Keratinocyte (primary cell): ENCODE data around the gene PITPNC1. TPM values are rescaled to one million over a fixed set of nuclear protein-coding genes. Genes with fewer than 3 reads are reported as not detected.

Source experiments
- DNase-seq: peaks from one replicate; pipeline ENCODE4 v3.0.0-alpha.2; 2011; ENCODE audit warnings: low read depth, missing footprints, low spot score
- FAIRE-seq: peaks from 2 replicates; lab custom pipeline; 2011; peaks lifted over from hg19 to GRCh38; lab: Jason Lieb, UNC
- H2AFZ ChIP-seq: 2 replicates; pipeline ENCODE4 v1.6.0; 2012; ENCODE audit warnings: low read length, control low read depth, inconsistent platforms; ENCODE audit not compliant: control insufficient read depth
- H3K27ac ChIP-seq: 2 replicates; pipeline ENCODE4 v1.5.1; 2011; ENCODE audit warnings: low read length; ENCODE audit not compliant: control insufficient read depth, insufficient read depth
- H3K27me3 ChIP-seq: 3 replicates; pipeline ENCODE4 v1.6.0; 2011; ENCODE audit warnings: low read length; ENCODE audit not compliant: control insufficient read depth, insufficient read depth; ENCODE audit errors: extremely low read depth
- H3K36me3 ChIP-seq, 2 experiments: 2 replicates in 1 of 2; 3 replicates in 1 of 2; pipeline ENCODE4 v1.5.1; 2011; ENCODE audit warnings: low read length in 2 of 2, mild to moderate bottlenecking in 1 of 2; ENCODE audit not compliant: control insufficient read depth in 2 of 2, insufficient read depth in 2 of 2; ENCODE audit errors: extremely low read depth in 1 of 2
- H3K4me1 ChIP-seq: 3 replicates; pipeline ENCODE4 v1.5.1; 2011; ENCODE audit warnings: low read length; ENCODE audit not compliant: control insufficient read depth, insufficient read depth; ENCODE audit errors: extremely low read depth
- H3K4me2 ChIP-seq: 3 replicates; pipeline ENCODE4 v1.6.0; 2011; ENCODE audit warnings: low read depth, low read length; ENCODE audit not compliant: control insufficient read depth, insufficient read depth; ENCODE audit errors: extremely low read depth
- H3K4me3 ChIP-seq, 3 experiments: fragments of 200-600 bp in 1 of 3; sonication (generic) in 1 of 3; 2 replicates in 2 of 3; 3 replicates in 1 of 3; pipeline ENCODE4 v1.5.1; 2011 to 2016; ENCODE audit warnings: low read length in 3 of 3, mild to moderate bottlenecking in 3 of 3, control low read depth in 2 of 3, inconsistent platforms in 1 of 3, low read depth in 1 of 3, mixed read lengths in 1 of 3, mixed run types in 1 of 3, moderate library complexity in 1 of 3; ENCODE audit not compliant: control insufficient read depth in 2 of 3, insufficient read depth in 2 of 3; ENCODE audit errors: extremely low read depth in 1 of 3
- H3K79me2 ChIP-seq: 2 replicates; pipeline ENCODE4 v1.6.0; 2012; ENCODE audit warnings: low read length; ENCODE audit not compliant: control insufficient read depth, insufficient read depth
- H3K9ac ChIP-seq: 3 replicates; pipeline ENCODE4 v1.6.0; 2011; ENCODE audit warnings: low read length; ENCODE audit not compliant: control insufficient read depth, insufficient read depth; ENCODE audit errors: extremely low read depth
- H3K9me1 ChIP-seq: 3 replicates; pipeline ENCODE4 v1.6.0; 2011; ENCODE audit warnings: low read length; ENCODE audit not compliant: control insufficient read depth, insufficient read depth; ENCODE audit errors: extremely low read depth
- H3K9me3 ChIP-seq: 2 replicates; pipeline ENCODE4 v1.5.1; 2012; ENCODE audit warnings: low read depth, low read length; ENCODE audit not compliant: control insufficient read depth
- H4K20me1 ChIP-seq: 3 replicates; pipeline ENCODE4 v1.6.0; 2011; ENCODE audit warnings: low read length; ENCODE audit not compliant: control insufficient read depth, insufficient read depth; ENCODE audit errors: extremely low read depth
- EZH2 ChIP-seq: IDR thresholded peaks from one replicate; pipeline ENCODE4 v1.6.1; 2012; ENCODE audit warnings: inconsistent platforms, mild to moderate bottlenecking, low read length, moderate library complexity
- dilution Hi-C: fragments of 300-500 bp; cut with MboI; formaldehyde crosslinking; loops from one replicate; pipeline ENCODE4 v1.7.0; 2020; ENCODE audit warnings: low sequenced_read_pairs; ENCODE audit not compliant: extremely low pct_ligation_motif_present
- polyA plus RNA-seq, 5 experiments: library from polyadenylated mRNA; depleted of rRNA in 3 of 5; stranded (reverse) in 3 of 5; stranded (forward) in 1 of 5; unstranded in 1 of 5; fragments of >200 nt; gene quantifications; 1 replicate in 1 of 5; 2 replicates in 3 of 5; 3 replicates in 1 of 5; pipeline versions ENCODE4 v1.2.1 to v1.2.3, GENCODE V29; 2011 to 2012; ENCODE audit warnings: missing spikeins in 2 of 5, low read depth in 1 of 5, low replicate concordance in 1 of 5
- TF ChIP-seq, protein P1 (sequence below), 3 experiments: IDR thresholded peaks in 1 of 3; conservative IDR thresholded peaks in 1 of 3; optimal IDR thresholded peaks in 1 of 3; 2 replicates in 2 of 3; 3 replicates in 1 of 3; pipeline versions ENCODE3 to v1.5.1; 2011; ENCODE audit warnings: low read length in 3 of 3, mild to moderate bottlenecking in 3 of 3, moderate library complexity in 2 of 3, control low read depth in 1 of 3, inconsistent platforms in 1 of 3; ENCODE audit not compliant: insufficient read depth in 2 of 3; ENCODE audit errors: extremely low read depth in 1 of 3

PITPNC1 gene
- polyA plus RNA-seq, 1 donor (not counting 4 experiments of a cell fraction or from before 2014, with no cell fraction given) = 24.8 TPM

DNA sequence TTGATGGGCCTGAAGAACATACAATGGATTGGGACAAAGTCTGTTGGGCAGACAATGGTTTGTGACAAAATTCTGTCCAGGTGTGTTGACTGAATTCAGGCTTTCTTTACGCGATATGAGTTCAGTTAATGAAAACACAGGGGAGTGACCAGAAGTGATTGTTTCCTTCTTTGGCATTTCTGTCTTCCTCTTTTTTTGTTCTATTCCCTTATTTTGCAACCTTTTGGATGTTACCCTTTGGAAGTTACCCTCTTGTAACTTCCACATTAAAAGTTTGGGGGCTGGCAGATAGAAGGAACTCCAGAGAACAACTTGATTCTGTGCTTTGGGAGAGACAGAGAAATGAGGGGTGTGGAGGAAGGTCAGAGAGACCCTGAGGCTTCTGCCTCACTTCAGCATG is 126.7 kb downstream of the PITPNC1 start:
- no peaks in the 10 kb centered on the region for H3K36me3 ChIP-seq
- H2AFZ ChIP-seq = no peak overlapping the region
- FAIRE-seq (no peak), DNase-seq (no peak)
- H3K27me3 ChIP-seq = no peaks in the 10 kb centered on the region
- H3K9me3 ChIP-seq = peaks cover 3% of the 10 kb centered on the region
- no peak overlapping the region for H3K27ac ChIP-seq
- H3K9me1 ChIP-seq = no peaks in the 10 kb centered on the region
- no peak overlapping the region for H3K4me2 ChIP-seq
- H3K79me2 ChIP-seq = peaks cover 15% of the 10 kb centered on the region
- H3K9ac ChIP-seq = no peak overlapping the region
- no peaks in the 10 kb centered on the region for H4K20me1 ChIP-seq
- dilution Hi-C loops = no loop called here
- no peak overlapping the region for H3K4me3 ChIP-seq
- H3K4me1 ChIP-seq = peaks cover 15% of the 10 kb centered on the region
- no peak for TF ChIP-seq EZH2
- TF ChIP-seq, protein P1, sequence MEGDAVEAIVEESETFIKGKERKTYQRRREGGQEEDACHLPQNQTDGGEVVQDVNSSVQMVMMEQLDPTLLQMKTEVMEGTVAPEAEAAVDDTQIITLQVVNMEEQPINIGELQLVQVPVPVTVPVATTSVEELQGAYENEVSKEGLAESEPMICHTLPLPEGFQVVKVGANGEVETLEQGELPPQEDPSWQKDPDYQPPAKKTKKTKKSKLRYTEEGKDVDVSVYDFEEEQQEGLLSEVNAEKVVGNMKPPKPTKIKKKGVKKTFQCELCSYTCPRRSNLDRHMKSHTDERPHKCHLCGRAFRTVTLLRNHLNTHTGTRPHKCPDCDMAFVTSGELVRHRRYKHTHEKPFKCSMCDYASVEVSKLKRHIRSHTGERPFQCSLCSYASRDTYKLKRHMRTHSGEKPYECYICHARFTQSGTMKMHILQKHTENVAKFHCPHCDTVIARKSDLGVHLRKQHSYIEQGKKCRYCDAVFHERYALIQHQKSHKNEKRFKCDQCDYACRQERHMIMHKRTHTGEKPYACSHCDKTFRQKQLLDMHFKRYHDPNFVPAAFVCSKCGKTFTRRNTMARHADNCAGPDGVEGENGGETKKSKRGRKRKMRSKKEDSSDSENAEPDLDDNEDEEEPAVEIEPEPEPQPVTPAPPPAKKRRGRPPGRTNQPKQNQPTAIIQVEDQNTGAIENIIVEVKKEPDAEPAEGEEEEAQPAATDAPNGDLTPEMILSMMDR (optimal IDR thresholded peaks at IDR 0.05 in 1 of 3, IDR thresholded peaks at IDR 0.05 in 1 of 3, conservative IDR thresholded peaks at IDR 0.05 in 1 of 3; ENCODE audit: extremely low read depth in 1 of 3, insufficient read depth in 2 of 3, low read length in 3 of 3) = no peak

DNA sequence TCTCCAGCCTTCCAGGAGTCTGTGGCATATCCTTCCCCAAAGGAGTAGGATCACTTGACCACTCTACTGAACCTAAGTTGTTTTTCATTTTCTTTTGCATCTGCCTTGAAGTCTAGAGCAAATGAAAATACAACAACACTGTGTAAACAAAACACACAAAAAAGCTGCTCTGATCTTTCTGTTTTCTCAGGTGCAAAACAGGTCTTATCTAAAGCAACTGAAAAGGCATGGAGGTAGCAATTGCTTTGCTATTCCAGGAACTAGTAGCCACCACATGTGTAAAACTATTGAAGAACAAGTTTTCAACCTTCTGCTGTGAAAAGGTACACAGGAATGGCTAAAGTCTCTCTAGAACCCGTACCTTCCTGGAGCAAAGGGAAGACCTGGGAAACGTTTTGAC is 127.1 kb downstream of the PITPNC1 start:
- peaks cover 3% of the 10 kb centered on the region for H3K9me3 ChIP-seq
- peaks cover 15% of the 10 kb centered on the region for H3K79me2 ChIP-seq
- no peak overlapping the region for H3K4me2 ChIP-seq
- H3K36me3 ChIP-seq = no peaks in the 10 kb centered on the region
- no peak for DNase-seq
- no peak overlapping the region for H2AFZ ChIP-seq
- H3K9me1 ChIP-seq = no peaks in the 10 kb centered on the region
- no peak overlapping the region for H3K27ac ChIP-seq
- dilution Hi-C loops = no loop called here
- H3K27me3 ChIP-seq = no peaks in the 10 kb centered on the region
- TF ChIP-seq EZH2 = no peak
- TF ChIP-seq, protein P1 (optimal IDR thresholded peaks at IDR 0.05 in 1 of 3, IDR thresholded peaks at IDR 0.05 in 1 of 3, conservative IDR thresholded peaks at IDR 0.05 in 1 of 3; ENCODE audit: extremely low read depth in 1 of 3, insufficient read depth in 2 of 3, low read length in 3 of 3) = no peak
- no peaks in the 10 kb centered on the region for H4K20me1 ChIP-seq
- no peak overlapping the region for H3K4me3 ChIP-seq
- no peak overlapping the region for H3K9ac ChIP-seq
- peaks cover 15% of the 10 kb centered on the region for H3K4me1 ChIP-seq
- no peak for FAIRE-seq
